NT2/D1 (cell line): ENCODE results near the gene RBPMS2.
"Not testable (repeated sequence)": the region's sequence is repeated elsewhere in the genome, so short reads cannot be mapped to it uniquely, and the experiment has no call there.

ENCODE experiments used
- DNase-seq: peaks from one replicate; pipeline ENCODE4 v3.0.0-alpha.2; 2011; ENCODE audit warnings: low read depth, low spot score
- H3K27me3 ChIP-seq: 2 replicates; pipeline ENCODE4 v1.6.0; 2011; ENCODE audit warnings: mild to moderate bottlenecking; ENCODE audit not compliant: insufficient read length, insufficient read depth
- H3K36me3 ChIP-seq: 2 replicates; pipeline ENCODE4 v1.6.1; 2011; ENCODE audit warnings: mild to moderate bottlenecking, low read length, mixed read lengths; ENCODE audit not compliant: insufficient read depth, insufficient read length
- H3K4me1 ChIP-seq: 2 replicates; pipeline ENCODE4 v1.5.1; 2011; ENCODE audit not compliant: insufficient read depth, insufficient read length
- H3K4me3 ChIP-seq: 2 replicates; pipeline ENCODE4 v1.5.1; 2011; ENCODE audit warnings: low read depth; ENCODE audit not compliant: insufficient read length
- H3K9ac ChIP-seq: 2 replicates; pipeline ENCODE4 v1.6.0; 2011; ENCODE audit warnings: low read depth; ENCODE audit not compliant: insufficient read length
- H3K9me3 ChIP-seq: 2 replicates; pipeline ENCODE4 v1.5.1; 2011; ENCODE audit warnings: mild to moderate bottlenecking, low read length; ENCODE audit not compliant: insufficient read depth
- SUZ12 ChIP-seq: IDR thresholded peaks from 2 replicates; pipeline ENCODE4 v1.6.1; 2011; ENCODE audit not compliant: insufficient read length, insufficient read depth; ENCODE audit errors: extremely low read depth
- YY1 ChIP-seq: IDR thresholded peaks from 2 replicates; pipeline ENCODE4 v1.6.1; 2011; ENCODE audit not compliant: insufficient read length, insufficient read depth
- ZNF274 ChIP-seq: IDR thresholded peaks from 2 replicates; pipeline ENCODE4 v1.6.1; 2011; ENCODE audit warnings: mild to moderate bottlenecking, low read depth, low read length

RBPMS2 gene

DNA sequence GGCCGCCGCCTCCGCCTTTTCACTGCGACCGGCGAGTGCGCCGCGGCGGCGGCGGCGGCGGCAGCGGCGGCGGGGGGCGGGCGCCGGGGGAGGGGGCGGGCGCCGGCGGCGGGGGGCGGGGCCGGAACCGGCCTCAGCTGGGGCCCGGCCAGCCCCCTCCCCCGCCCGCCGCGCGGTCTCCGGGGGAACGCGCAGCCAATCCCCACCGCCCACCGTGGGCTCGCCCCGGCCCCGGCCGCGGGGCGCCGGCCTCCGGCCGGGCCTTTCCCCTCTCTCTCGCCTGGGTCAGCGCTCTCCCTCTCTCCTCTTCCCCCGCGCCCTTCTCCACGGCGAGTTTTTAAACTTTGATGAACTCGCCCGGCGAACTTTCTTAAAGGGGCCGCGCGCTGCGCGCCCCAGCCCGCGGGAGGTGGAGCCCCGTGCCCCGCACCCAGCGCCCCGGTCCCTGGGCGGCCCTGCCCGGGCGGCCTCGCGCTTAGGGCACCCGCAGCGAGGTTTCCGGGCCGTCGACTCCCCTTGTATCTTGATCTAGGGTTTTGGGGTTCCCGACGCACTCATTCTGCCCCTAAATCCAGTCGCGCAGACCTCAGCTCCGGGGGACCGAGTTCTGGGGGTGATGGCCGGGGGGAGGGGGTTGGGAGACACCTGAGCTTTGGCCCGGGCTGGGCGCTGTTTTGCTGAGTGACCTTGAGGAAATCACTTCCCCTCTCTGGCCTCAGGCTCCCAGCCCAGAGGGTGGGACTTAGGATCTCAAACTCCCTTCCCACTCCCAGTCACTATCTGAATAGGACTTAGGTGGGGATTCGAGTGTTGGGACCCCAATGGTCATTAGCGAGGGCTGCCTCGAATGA lies at the start of gene RBPMS2:
TSS of gene RBPMS2 (minus strand) at position 39 of the 851 bp plus-strand sequence. CDS start 270 bp downstream, outside the sequence.
- Histone ChIP-seq H3K36me3 (peaks cover 12% of the 10 kb centered on the region), H3K4me1 (peaks cover 16% of the 10 kb centered on the region), H3K27me3 (no peaks in the 10 kb centered on the region), H3K9me3 (no peaks in the 10 kb centered on the region), H3K4me3 (peak within 1 kb of the TSS; percentile 80), H3K9ac (peak within 1 kb of the TSS; percentile 91)
- no peak for DNase-seq
- TF ChIP-seq YY1 (no peak), ZNF274 (no peak), SUZ12 (no peak)

DNA sequence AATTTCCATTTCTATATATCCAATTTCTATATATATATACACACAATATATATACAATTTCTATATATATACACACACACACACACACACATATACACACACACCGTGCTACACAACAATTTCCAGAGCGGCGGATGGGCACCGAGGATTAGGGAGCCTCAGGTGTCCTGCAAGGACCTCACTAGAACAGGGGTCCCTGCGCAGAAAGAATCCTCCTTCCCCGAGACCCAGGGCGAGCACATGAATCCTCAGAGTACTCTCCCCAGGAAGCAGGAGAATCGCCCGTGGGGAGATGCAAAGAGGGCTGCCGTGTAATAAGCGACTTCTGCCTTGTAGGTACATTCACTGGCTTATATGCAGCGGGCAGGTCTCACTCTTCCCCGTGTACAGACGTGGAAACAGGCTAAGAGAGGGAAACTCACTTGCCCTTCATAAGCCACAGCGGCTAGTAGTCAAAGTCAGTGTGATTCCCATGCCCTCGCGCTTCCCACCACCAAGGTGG lies 49.6 kb upstream of the RBPMS2 start:
- TF ChIP-seq SUZ12 (no peak), YY1 (no peak), ZNF274 (no peak)
- peaks cover 15% of the 10 kb centered on the region for H3K4me1 ChIP-seq
- peaks cover 44% of the 10 kb centered on the region for H3K36me3 ChIP-seq
- H3K27me3 ChIP-seq: no peaks in the 10 kb centered on the region
- no peaks in the 10 kb centered on the region for H3K9me3 ChIP-seq
- H3K4me3 ChIP-seq: peak overlapping the region; percentile 86
- H3K9ac ChIP-seq: peak overlapping the region; percentile 94
- DNase-seq: no peak

DNA sequence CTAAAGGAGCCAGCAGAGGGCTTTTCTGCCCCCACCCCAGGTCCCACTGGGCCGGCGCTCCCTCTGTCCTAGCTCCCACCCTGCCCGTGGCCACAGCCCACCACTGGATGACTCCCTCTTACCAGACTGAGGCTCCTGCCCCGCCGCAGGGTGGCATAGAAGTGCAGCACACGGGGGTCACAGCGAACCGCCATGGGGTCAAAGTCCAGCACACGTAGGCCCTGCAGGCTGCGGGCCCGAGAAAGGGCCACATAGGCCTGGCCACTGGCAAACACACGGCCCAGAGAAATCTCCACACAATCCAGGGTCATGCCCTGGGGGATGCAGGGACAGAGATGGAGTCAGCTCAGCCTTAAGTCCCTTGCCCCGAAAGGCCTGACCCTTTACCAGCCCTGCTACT lies 41.1 kb upstream of the RBPMS2 start:
- TF ChIP-seq ZNF274 (no peak), SUZ12 (no peak), YY1 (no peak)
- Histone ChIP-seq H3K36me3 (peaks cover 56% of the 10 kb centered on the region), H3K9ac (no peak overlapping the region), H3K4me3 (no peak overlapping the region), H3K4me1 (peaks cover 23% of the 10 kb centered on the region), H3K9me3 (no peaks in the 10 kb centered on the region), H3K27me3 (no peaks in the 10 kb centered on the region)
- DNase-seq: no peak

DNA sequence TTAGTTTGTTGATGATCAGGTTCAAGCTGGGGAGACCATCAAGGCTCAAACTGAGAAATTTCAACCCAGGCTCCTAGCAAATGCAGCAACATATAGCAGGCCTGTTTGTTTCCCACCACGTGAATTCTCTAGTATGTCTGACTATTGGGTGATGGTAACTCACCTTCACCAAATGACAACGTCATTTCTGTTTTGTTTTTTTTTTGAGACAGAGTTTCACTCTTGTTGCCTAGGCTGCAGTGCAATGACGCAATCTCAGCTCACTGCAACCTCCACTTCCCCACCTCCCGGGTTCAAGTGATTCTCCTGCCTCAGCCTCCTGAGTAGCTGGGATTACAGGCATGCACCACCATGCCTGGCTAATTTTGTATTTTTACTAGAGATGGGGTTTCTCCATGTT lies 39.6 kb upstream of the RBPMS2 start:
- DNase-seq, H3K4me3 ChIP-seq, H3K27me3 ChIP-seq, H3K9ac ChIP-seq, H3K9me3 ChIP-seq: not testable (repeated sequence)
- peaks cover 18% of the 10 kb centered on the region for H3K4me1 ChIP-seq
- H3K36me3 ChIP-seq: peaks cover 43% of the 10 kb centered on the region

DNA sequence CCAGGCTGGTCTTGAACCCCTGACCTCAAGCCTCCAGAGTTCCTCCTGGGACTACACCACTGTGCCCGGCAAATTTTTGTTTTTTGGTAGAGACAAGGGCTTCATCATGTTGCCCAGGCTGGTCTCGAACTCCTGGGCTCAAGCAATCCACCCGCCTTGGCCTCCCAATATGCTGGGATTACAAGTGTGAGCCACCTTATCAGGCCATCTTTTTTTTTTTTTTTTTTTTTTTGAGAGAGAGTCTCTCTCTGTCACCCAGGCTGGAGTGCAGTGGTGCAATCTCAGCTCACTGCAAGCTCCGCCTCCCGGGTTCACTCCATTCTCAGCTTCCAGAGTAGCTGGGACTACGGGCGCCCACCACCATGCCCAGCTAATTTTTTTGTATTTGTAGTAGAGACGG lies 38.9 kb upstream of the RBPMS2 start:
- not testable (repeated sequence) for DNase-seq, H3K4me3 ChIP-seq, H3K9ac ChIP-seq, H3K9me3 ChIP-seq, H3K27me3 ChIP-seq
- H3K36me3 ChIP-seq: peaks cover 37% of the 10 kb centered on the region
- peaks cover 20% of the 10 kb centered on the region for H3K4me1 ChIP-seq

DNA sequence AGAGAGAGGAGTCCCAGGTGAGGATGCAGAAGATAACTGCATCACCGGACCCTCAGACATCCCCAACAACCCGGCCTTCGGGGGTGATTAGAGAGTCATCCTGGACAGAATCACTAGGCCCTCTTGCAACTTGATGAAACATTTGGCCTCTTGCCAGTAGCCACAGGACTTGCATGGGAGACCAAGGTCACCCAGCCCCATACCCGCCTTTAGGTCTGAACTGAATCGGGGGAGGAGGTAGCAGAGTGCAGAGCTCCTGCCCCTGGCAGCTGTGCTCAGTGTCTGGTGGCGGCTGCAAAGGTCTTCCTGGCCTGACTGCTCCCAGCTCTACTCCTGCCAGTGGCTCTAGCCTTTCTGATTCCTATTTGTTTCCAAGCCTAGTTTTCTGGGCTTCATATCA lies 37.7 kb upstream of the RBPMS2 start:
- H3K27me3 ChIP-seq: no peaks in the 10 kb centered on the region

DNA sequence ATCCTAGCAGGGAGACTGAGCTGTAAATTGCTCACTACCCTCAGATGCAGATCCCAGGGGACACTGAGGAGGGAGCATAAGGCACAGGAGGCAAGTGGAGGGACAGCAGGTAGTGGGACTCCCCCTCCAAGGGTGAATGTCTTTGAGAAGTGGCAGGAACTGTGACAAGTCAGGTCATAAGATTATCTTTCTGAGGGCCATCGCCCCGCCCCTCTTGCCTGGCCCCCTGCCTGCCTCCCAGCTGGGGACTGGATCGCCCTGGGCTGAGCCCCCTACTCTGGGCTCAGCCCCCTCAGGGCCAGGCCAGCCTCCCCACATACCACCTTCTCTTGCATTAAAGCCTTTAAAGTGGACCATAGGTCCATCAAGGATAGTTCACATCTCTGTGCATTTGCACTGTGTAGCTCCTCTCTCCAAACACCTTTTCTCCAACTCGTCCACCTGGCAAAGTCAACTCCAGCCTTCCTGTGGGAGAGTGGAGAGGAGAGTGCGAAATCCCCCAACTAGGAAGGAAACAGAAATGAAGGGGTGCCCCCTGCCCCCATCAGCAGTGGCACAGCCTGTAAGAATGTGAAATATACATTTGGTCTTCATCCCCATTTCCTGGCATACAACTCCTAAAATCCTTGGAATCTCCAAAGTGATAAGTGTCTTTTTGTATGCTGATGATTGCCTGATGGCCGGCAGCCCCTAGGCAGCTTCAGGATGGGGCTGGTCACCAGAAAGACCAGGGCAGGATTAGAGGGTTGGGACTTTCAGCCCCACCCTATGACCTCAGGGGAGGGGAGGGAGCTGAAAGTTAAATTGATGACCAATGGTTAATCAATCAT lies 35.3 kb upstream of the RBPMS2 start:
- peaks cover 5% of the 10 kb centered on the region for H3K36me3 ChIP-seq
- H3K4me1 ChIP-seq: peaks cover 31% of the 10 kb centered on the region
- no peaks in the 10 kb centered on the region for H3K9me3 ChIP-seq
- peak overlapping the region; percentile 13 for H3K4me3 ChIP-seq
- H3K27me3 ChIP-seq: no peaks in the 10 kb centered on the region
- H3K9ac ChIP-seq: peak overlapping the region; percentile 70
- peak; percentile 84 for DNase-seq
- TF ChIP-seq YY1 (no peak), ZNF274 (no peak), SUZ12 (no peak)

More for the DNA sequence above, 37.7 kb upstream of the RBPMS2 start:
- Histone ChIP-seq H3K9me3 (no peaks in the 10 kb centered on the region), H3K4me1 (peaks cover 20% of the 10 kb centered on the region), H3K9ac (no peak overlapping the region), H3K36me3 (peaks cover 25% of the 10 kb centered on the region), H3K4me3 (no peak overlapping the region)
- DNase-seq: no peak
- no peak for TF ChIP-seq SUZ12
